GM04503 (cell line): ENCODE results near the gene DCTD.

Experiments
- DNase-seq: peaks from one replicate; pipeline ENCODE4 v3.0.0-alpha.2; 2012; ENCODE audit warnings: low read depth

DCTD gene

DNA sequence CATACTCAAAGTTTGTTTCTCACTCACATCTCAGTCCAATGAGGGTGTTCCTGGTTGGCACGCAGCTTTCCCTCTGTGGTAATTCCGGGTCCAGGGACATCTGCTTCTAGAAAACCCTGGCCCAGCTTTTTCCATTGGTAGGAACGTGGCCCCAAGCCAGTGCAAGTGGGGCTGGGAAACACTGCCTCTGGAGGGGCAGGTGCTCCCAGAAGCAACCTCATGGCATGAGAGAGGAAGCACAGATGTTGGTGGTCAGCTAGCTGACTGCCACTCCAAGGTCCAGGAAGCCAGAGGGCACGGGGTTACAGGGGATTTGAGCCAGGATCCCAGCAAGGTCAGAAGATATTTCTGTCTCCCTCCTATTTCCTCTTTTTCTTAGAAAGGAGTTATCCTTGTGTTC lies 47.5 kb downstream of the DCTD start:
- no peak for DNase-seq

DNA sequence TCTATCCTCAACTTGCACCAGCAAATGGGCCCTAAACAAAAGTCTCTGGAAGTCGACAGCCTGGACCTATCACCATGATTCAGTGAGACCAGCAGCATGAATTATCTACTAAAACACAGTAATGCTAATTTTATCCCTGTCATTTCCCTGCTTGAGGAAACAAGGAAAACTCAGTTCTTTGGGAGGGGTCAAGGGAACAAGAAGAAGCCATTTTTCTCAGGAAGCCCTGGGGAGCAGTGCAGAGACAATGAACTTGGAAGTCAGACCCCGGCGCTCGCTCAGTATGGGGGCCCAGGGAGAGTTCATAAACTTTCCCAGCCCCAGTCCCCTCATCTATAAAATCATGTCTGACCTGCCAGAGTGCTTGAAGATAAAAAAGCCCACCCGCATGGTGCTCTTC lies 50.4 kb downstream of the DCTD start:
- no peak for DNase-seq

GRCh38 chr4:182863501-182863900 lies 53.7 kb downstream of the DCTD start:
- no peak for DNase-seq

DNA sequence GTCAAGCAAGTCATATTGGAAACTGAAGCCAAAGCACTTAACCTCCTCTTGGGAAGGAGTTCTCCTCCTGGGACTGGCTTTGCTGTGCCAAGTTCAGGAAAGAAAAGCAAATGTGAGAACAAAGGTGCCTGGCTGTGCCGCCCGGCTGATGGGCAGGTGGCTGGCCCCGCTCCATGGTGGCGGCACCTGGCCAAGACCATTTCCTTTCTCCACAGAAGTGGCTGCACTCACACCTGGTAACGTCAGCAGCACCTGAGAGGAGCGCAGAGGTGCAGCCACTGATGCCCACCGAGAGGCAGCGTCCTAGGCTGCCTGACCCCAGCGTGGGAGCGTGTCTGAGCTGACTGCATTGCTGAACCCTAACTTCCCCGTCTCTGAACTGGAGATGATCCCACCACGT lies 54.3 kb downstream of the DCTD start:
- no peak for DNase-seq

- no peak for DNase-seq
These were observed 54.9 kb downstream of the DCTD start for GRCh38 chr4:182862141-182862875.

GRCh38 chr4:182861346-182861745 lies 55.8 kb downstream of the DCTD start:
- no peak for DNase-seq

DNA sequence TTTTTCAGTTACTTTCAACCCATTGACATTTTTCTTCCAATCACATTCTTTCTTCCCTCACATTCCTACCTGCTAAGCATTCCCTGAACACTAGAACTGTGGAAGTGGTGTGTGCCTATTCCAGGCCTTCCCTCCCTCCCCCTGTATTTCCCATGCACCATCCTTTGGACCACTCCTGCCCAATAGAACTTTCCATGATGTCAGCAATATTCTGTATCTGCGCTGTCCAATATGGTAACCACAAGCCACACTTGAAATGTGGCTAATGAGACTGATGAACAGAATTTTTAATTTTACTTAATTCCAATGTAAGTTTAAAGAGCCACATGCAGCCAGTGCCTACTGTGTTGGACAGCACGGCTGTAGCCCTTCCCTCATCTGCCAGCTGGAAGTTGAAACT lies 57.5 kb downstream of the DCTD start:
- DNase-seq, result no peak

DNA sequence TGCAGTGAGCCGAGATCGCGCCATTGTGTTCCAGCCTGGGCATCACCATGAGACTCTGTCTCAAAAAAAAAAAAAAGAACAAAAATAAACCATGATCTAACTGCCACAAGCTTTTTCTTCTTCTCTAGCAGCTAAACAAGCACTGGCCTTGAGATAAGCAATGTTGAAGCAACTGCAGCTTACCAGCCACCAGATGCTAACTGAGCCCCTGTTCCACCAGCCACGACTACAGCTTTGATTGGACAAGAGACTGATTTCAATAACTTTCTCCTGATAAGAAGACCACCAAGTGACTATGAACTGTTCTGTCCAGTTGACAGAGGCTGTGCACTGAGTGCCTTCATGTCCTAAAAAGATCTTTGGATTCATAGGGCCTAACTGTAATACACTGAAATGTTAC lies 58.5 kb downstream of the DCTD start:
- no peak for DNase-seq

DNA sequence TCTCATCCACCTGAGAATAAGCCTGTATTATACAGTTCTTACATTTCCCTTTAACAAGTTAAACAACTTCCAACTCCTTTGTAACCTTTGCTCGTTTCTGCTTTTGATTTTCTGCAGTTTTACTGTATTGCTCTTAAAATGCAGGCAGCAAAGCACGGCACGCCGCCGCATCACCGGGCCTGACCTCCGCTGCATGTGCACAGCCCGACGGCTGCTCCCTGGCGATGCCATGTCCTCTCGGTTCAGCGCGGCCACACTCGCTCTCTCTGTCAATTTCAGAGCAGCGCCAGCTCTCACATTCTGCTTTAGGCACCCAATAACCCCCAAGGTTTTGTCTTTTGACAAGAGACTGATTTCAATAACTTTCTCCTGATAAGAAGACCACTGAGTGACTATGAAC lies 60.3 kb downstream of the DCTD start:
- no peak for DNase-seq

DNA sequence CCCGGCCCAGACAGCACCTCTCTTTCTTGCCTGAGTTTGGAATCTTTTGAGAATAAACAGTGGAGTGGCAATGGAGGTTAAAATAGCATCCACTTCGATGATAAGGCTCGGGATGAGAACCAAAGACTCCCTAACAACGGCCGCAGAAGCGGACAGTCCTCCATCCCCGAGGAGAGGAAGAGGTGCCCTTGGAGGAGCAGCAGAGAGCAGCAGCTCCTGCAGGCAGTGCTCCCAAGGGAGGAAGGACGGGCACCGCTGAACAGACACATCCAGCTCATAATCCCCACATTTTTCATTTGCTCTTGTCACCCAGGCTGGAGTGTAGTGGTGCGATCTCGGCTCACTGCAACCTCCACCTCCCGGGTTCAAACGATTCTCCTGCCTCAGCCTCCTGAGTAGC lies 61.3 kb downstream of the DCTD start:
- DNase-seq, result no peak

DNA sequence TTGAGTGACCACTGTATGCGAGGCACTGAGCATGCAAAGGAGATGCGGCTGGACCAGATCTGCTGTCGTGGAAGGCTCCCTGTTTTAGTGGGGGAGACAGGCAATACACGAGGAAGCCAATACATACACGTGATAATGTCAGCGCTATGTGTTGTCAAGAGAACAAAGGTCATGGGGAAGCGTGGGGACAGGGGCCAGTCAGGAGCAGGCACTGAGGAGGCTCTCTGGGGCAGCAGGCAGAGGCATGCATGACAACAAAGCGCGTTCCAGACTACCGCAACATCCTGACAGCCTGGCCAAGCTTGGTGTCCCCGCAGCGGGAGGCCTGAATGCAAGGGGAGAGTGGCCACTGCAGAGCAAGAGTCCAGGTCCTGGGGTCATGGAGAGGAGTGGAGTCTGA lies 61.9 kb downstream of the DCTD start:
- DNase-seq, result no peak

- DNase-seq, result no peak
These were observed 62.7 kb downstream of the DCTD start for GRCh38 chr4:182854466-182854865.

DNA sequence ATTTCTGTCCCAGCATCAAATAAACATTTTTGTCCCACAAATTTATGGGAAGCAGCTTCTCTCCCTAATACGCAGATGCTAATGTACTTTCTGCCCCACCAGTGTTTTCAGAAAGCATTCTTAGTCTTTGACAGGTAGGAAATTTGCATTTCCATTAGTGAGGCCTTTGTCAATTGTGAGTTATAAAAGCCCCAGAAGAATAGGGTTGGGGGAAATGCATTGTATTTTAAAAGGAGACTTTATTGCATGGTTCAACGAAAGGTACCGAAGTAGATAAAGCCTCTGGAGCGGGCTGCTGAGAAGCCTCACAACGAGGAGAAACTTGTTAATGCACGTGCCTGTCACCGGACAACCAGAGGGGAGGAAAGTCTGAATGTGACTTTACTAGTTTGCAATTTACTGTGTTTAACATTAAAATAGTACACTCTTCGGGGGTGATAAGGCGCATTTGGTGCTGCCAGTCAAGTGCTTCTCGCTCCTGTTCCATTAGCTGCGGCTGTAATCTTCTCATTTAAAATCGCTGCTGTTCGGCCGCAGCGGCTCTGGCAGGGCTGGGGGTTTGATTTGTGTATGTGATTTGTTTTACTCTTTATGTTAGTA lies 63.4 kb downstream of the DCTD start:
- no peak for DNase-seq

DNA sequence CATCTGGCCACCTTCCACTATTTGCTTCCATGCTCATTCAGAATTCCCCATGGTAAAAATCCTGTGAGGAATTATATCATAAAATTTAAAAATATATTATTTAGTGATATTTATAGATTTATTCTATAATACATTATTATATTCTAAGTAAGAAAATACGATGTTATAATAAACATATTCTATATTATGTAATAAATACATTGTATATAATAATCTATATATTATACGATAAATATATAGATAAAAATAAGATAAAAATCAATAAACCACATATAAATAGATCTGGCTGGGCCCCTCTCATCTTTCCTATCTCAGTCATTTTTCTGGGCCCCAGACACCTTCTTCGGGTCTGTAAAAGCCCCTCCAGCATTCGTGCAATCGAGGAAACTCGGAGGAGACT lies 68.5 kb downstream of the DCTD start:
- no peak for DNase-seq

DNA sequence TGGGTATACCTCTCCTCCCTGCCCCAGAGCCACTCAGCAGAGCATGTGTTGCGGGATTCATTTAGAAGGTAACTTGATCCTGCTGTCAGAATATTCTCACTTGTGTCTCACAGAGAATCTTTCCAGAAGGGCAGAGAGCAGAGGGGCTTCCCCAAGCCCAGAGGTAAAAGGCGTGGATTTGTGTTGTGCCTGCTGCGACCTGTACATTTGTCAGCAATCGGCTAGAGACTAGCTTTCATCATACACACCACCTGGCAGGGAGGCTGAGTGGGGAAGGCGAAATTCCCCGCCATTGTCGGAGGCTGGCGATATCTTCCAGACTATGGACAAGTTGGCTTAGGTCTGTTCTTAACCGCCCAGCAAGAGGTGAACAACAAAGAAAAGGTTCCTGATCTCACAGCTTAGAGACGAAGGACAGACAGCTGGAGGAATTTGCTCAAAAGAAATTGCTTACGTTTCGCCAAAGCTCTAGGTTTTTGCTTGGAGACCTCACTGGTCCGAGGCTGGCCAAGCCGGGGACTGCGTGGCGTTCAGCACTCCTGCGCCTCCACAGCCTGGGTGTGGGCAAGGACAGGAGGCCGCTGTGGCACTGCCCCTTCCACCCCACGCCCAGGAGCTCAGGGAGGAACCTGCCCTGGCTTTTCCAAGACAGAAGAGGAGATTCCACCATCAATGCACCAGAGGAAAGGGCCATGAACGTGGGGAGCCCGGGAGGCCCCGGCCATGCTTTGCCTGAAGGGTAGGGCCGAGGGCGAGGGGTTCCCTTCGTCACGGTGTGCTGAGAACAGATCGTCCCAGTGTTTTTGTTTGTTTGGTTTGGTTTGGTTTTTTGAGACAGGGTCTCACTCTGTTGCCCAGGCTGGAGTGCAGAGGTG lies 69.4 kb downstream of the DCTD start:
- DNase-seq, result no peak

- DNase-seq, result no peak
These were observed 71.2 kb downstream of the DCTD start for GRCh38 chr4:182846036-182846435.

DNA sequence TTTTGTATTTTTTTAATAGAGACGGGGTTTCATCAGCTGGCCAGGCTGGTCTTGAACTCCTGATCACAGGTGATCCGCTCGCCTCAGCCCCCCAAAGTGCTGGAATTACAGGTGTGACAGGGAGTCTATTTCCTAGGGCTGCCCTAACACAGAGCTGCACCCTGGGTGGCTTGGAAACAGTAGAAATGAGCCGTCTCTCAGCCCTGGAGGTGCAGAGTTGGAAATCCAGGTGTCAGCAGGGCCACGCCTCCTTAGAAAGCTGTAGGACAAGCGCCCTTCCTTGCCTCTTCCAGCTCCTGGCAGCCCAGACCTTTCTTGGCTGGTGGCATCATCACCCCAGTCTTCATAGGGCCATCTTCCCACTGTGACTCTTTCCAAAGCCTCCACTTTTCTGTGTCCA lies 71.6 kb downstream of the DCTD start:
- DNase-seq, result no peak

- DNase-seq, result no peak
These were observed 73.3 kb downstream of the DCTD start for GRCh38 chr4:182843808-182844325.

- no peak for DNase-seq
These were observed 74.3 kb downstream of the DCTD start for GRCh38 chr4:182842759-182843390.

- no peak for DNase-seq
These were observed 75.0 kb downstream of the DCTD start for GRCh38 chr4:182842104-182842600.

DNA sequence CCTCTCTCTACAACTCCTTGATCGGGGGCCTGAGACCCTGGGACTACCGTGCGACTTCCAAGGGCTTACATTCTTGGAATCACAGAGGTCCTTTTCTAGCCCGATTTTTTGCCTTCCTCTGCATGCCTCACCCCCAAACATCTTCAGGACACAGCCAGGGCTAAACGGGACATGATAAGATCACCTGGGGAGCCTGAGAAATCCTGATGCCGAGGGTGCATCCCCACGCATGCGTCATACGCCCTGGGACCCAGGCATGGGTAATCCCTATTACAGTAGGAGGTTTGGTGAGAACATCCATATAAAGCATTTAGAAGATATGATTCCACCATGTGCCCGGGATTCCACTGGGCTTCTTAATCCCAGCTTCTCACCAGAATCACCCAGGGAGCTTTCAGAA lies 77.1 kb downstream of the DCTD start:
- DNase-seq, result no peak
